Osteoblast (primary cell): ENCODE measurements around the gene IFT80. TPM values are rescaled to one million over a fixed set of nuclear protein-coding genes. Genes with fewer than 3 reads are reported as not detected.

Experiments used
- DNase-seq: peaks from one replicate; pipeline ENCODE4 v3.0.0; 2011; ENCODE audit warnings: low spot score, mixed read lengths; ENCODE audit not compliant: insufficient read length; ENCODE audit errors: missing footprints
- H2AFZ ChIP-seq: 2 replicates; pipeline ENCODE4 v1.6.0; 2011; ENCODE audit warnings: mild to moderate bottlenecking, low read length
- H3K27ac ChIP-seq: 2 replicates; pipeline ENCODE4 v1.5.1; 2011; ENCODE audit warnings: mild to moderate bottlenecking, low read depth, low read length, moderate library complexity
- H3K27me3 ChIP-seq: 2 replicates; pipeline ENCODE4 v1.6.0; 2012; ENCODE audit warnings: mild to moderate bottlenecking, control low read depth, inconsistent platforms, low read length, moderate library complexity; ENCODE audit not compliant: insufficient read depth
- H3K36me3 ChIP-seq: 2 replicates; pipeline ENCODE4 v1.5.1; 2011; ENCODE audit warnings: mild to moderate bottlenecking, low read length, control low read depth, moderate library complexity; ENCODE audit not compliant: insufficient read depth
- H3K4me1 ChIP-seq: 2 replicates; pipeline ENCODE4 v1.5.1; 2011; ENCODE audit warnings: mild to moderate bottlenecking, low read length, control low read depth, moderate library complexity; ENCODE audit not compliant: insufficient read depth
- H3K4me2 ChIP-seq: 2 replicates; pipeline ENCODE4 v1.6.0; 2011; ENCODE audit warnings: mild to moderate bottlenecking, low read length; ENCODE audit not compliant: insufficient read depth
- H3K4me3 ChIP-seq: fragments of 200-600 bp; sonication (generic); 3 replicates; pipeline ENCODE4 v1.5.1; 2012; ENCODE audit warnings: mild to moderate bottlenecking, low read length, inconsistent platforms; ENCODE audit not compliant: insufficient read depth
- H3K79me2 ChIP-seq: 2 replicates; pipeline ENCODE4 v1.6.0; 2012; ENCODE audit warnings: mild to moderate bottlenecking, low read length, control low read depth, inconsistent platforms; ENCODE audit not compliant: insufficient read depth
- H3K9me3 ChIP-seq: 2 replicates; pipeline ENCODE4 v1.5.1; 2011; ENCODE audit warnings: low read depth, low read length, control low read depth
- H4K20me1 ChIP-seq: 2 replicates; pipeline ENCODE4 v1.6.0; 2012; ENCODE audit warnings: mild to moderate bottlenecking, low read length, control low read depth; ENCODE audit not compliant: insufficient read depth
- small RNA-seq: library from RNA; depleted of rRNA; stranded (forward); fragments of <200 nt; gene quantifications from one replicate; pipeline ENCODE3, GENCODE V24; 2012
- total RNA-seq: library from RNA; depleted of rRNA; stranded (reverse); fragments of >200 nt; gene quantifications from 2 replicates; pipeline ENCODE4 v1.2.3, GENCODE V29; 2012
- TF ChIP-seq, protein P1 (sequence below): IDR thresholded peaks from 2 replicates; pipeline ENCODE4 v1.5.1; 2011; ENCODE audit warnings: mild to moderate bottlenecking, low read depth, low read length, moderate library complexity; ENCODE audit errors: extremely low read depth

Gene IFT80
- total RNA-seq, 1 donor = 63.0 TPM

DNA sequence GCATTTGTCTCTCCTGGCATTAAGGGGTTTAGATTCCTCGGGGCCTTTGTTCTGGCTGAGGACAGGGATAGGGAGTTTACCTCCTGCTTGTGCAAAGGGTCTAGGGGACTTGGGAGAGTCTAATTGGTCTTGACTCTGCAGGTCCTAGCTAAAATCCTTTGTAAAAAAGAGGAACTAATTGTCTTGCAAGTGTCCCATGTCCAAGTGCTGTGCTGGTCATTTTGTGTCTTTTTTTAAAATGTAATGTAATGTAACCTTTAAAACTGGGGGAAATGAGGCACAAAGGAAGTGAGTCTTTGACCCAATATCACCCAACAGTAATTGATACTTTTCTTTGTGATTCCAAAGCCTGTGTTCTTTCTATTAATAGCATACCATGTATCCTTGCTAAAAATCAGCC is 188.7 kb downstream of the IFT80 start:
- Histone ChIP-seq H3K4me1 (peaks cover 3% of the 10 kb centered on the region), H3K4me2 (no peak overlapping the region)
- TF ChIP-seq, protein P1, sequence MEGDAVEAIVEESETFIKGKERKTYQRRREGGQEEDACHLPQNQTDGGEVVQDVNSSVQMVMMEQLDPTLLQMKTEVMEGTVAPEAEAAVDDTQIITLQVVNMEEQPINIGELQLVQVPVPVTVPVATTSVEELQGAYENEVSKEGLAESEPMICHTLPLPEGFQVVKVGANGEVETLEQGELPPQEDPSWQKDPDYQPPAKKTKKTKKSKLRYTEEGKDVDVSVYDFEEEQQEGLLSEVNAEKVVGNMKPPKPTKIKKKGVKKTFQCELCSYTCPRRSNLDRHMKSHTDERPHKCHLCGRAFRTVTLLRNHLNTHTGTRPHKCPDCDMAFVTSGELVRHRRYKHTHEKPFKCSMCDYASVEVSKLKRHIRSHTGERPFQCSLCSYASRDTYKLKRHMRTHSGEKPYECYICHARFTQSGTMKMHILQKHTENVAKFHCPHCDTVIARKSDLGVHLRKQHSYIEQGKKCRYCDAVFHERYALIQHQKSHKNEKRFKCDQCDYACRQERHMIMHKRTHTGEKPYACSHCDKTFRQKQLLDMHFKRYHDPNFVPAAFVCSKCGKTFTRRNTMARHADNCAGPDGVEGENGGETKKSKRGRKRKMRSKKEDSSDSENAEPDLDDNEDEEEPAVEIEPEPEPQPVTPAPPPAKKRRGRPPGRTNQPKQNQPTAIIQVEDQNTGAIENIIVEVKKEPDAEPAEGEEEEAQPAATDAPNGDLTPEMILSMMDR = no peak

More for the DNA sequence above, 188.7 kb downstream of the IFT80 start:
- no peak for DNase-seq
- no peaks in the 10 kb centered on the region for H3K27me3 ChIP-seq
- H2AFZ ChIP-seq = peak overlapping the region; percentile 62
- no peaks in the 10 kb centered on the region for H3K9me3 ChIP-seq
- no peak overlapping the region for H3K4me3 ChIP-seq
- no peak overlapping the region for H3K27ac ChIP-seq
- no peaks in the 10 kb centered on the region for H3K79me2 ChIP-seq
- H3K36me3 ChIP-seq = no peaks in the 10 kb centered on the region
- no peaks in the 10 kb centered on the region for H4K20me1 ChIP-seq

Small RNA genes lying within 50 kb of the gene (small RNA-seq; reads per million reads assigned to genes)
- gene MIR15B (9,152 reads per million, percentile 100 among the genes with 10 or more reads in this experiment), gene MIR16-2 (103 reads per million, percentile 97 among the genes with 10 or more reads in this experiment)

Other genes starting within 250 kb of the IFT80 start
- gene C3orf80, start 173.8 kb downstream of the IFT80 start, total RNA-seq = 1.2 and 2.2 TPM in 2 replicates
- 32.9 and 44.2 TPM in 2 replicates for gene SMC4, start 425 bp upstream of the IFT80 start, total RNA-seq
- 21.5 and 22.1 TPM in 2 replicates for gene TRIM59, start 50.6 kb upstream of the IFT80 start, total RNA-seq
- 40.9 and 45.1 TPM in 2 replicates for gene KPNA4, start 166.3 kb upstream of the IFT80 start, total RNA-seq